Activated naive CD4-positive, alpha-beta T cell treated with anti-CD3 and anti-CD28 coated beads, Interleukin-2, amount 10 ng/mL, durations not matched to agents 7 days and 5 days (primary cell): ENCODE data around the gene PTCD3.

ENCODE experiments used
- CTCF ChIA-PET: fragments of 350-600 bp; sonication (Branson Sonifier 250); formaldehyde crosslinking; loops from one replicate; lab custom pipeline; 2021; ENCODE audit warnings: antibody characterized with exemption; lab: Charles Lee
- DNase-seq: peaks from one replicate; pipeline ENCODE4 v3.0.0-alpha.2; 2020
- H3K27ac Mint-ChIP-seq: one replicate; pipeline ENCODE4 v1.8.0; 2021; ENCODE audit warnings: mild to moderate bottlenecking, moderate library complexity, mixed read lengths
- H3K27me3 Mint-ChIP-seq: one replicate; pipeline ENCODE4 v1.8.0; 2021; ENCODE audit warnings: mild to moderate bottlenecking, mixed read lengths
- H3K36me3 Mint-ChIP-seq: one replicate; pipeline ENCODE4 v1.8.0; 2021; ENCODE audit warnings: mixed read lengths
- H3K4me1 Mint-ChIP-seq: one replicate; pipeline ENCODE4 v1.8.0; 2021; ENCODE audit warnings: mixed read lengths
- H3K4me3 Mint-ChIP-seq: one replicate; pipeline ENCODE4 v1.8.0; 2021; ENCODE audit warnings: mild to moderate bottlenecking, moderate library complexity, mixed read lengths
- H3K9me3 Mint-ChIP-seq: one replicate; pipeline ENCODE4 v1.8.0; 2021; ENCODE audit warnings: mixed read lengths

The PTCD3 gene

GRCh38 chr2:86097913-86098312 is 8.1 kb upstream of the PTCD3 start:
- Mint-ChIP-seq H3K36me3 (peaks cover 53% of the 10 kb centered on the region), H3K4me1 (peaks cover 18% of the 10 kb centered on the region), H3K4me3 (no peak overlapping the region), H3K9me3 (peaks cover 3% of the 10 kb centered on the region), H3K27ac (no peak overlapping the region), H3K27me3 (no peaks in the 10 kb centered on the region)
- DNase-seq = no peak
- CTCF ChIA-PET = interaction anchor here (1.5 kb wide), 2 partner anchors 9 to 270 kb away, joined by 3 to 7 read pairs; no protein-coding TSS in a partner anchor

GRCh38 chr2:86102157-86102556 is 3.9 kb upstream of the PTCD3 start:
- Mint-ChIP-seq H3K9me3 (peaks cover 3% of the 10 kb centered on the region), H3K27me3 (no peaks in the 10 kb centered on the region), H3K4me1 (peaks cover 47% of the 10 kb centered on the region), H3K4me3 (no peak overlapping the region), H3K27ac (no peak overlapping the region), H3K36me3 (peaks cover 43% of the 10 kb centered on the region)
- CTCF ChIA-PET = no interaction called here
- no peak for DNase-seq

GRCh38 chr2:86105252-86105968 is 625 bp upstream of the PTCD3 start, which contains the start of gene POLR1A:
TSS of gene POLR1A (minus strand) at chr2:86105886. CDS start at chr2:86105776, 110 bp downstream.
- DNase-seq = peak; percentile 88
- Mint-ChIP-seq H3K36me3 (peaks cover 46% of the 10 kb centered on the region), H3K27me3 (no peaks in the 10 kb centered on the region), H3K4me1 (peaks cover 60% of the 10 kb centered on the region), H3K4me3 (peak within 1 kb of the TSS; percentile 85), H3K9me3 (peaks cover 3% of the 10 kb centered on the region), H3K27ac (peak within 1 kb of the TSS; percentile 96)
- CTCF ChIA-PET = interaction anchor here (0.8 to 1.6 kb wide), 4 partner anchors 20 to 376 kb away, joined by 3 to 6 read pairs (median 4); no protein-coding TSS in a partner anchor

- CTCF ChIA-PET = interaction anchor here (1.1 to 1.6 kb wide), 2 partner anchors 18 to 279 kb away, joined by 3 to 6 read pairs; no protein-coding TSS in a partner anchor
- no peak for DNase-seq
- Mint-ChIP-seq H3K4me1 (peaks cover 55% of the 10 kb centered on the region), H3K27me3 (no peaks in the 10 kb centered on the region), H3K27ac (peak overlapping the region; percentile 96), H3K9me3 (peaks cover 3% of the 10 kb centered on the region), H3K4me3 (peak overlapping the region; percentile 85), H3K36me3 (peaks cover 51% of the 10 kb centered on the region)
Measured at GRCh38 chr2:86107031-86107430, 996 bp downstream of the PTCD3 start.

- Mint-ChIP-seq H3K9me3 (no peaks in the 10 kb centered on the region), H3K4me1 (no peaks in the 10 kb centered on the region), H3K4me3 (no peak overlapping the region), H3K36me3 (peaks cover 64% of the 10 kb centered on the region), H3K27me3 (no peaks in the 10 kb centered on the region), H3K27ac (no peak overlapping the region)
- DNase-seq = no peak
- CTCF ChIA-PET = interaction anchor here (1.2 kb wide), 1 partner anchor 288 kb away, joined by 3 read pairs; no protein-coding TSS in a partner anchor
Measured at GRCh38 chr2:86118130-86118529, 12.1 kb downstream of the PTCD3 start.

- no peak for DNase-seq
- Mint-ChIP-seq H3K27me3 (no peaks in the 10 kb centered on the region), H3K36me3 (peaks cover 69% of the 10 kb centered on the region), H3K4me1 (no peaks in the 10 kb centered on the region), H3K27ac (no peak overlapping the region), H3K9me3 (no peaks in the 10 kb centered on the region), H3K4me3 (no peak overlapping the region)
- CTCF ChIA-PET = no interaction called here
Measured at GRCh38 chr2:86123328-86123925, 17.4 kb downstream of the PTCD3 start.

- DNase-seq = no peak
- Mint-ChIP-seq H3K36me3 (peaks cover 69% of the 10 kb centered on the region), H3K27me3 (no peaks in the 10 kb centered on the region), H3K4me1 (no peaks in the 10 kb centered on the region), H3K9me3 (no peaks in the 10 kb centered on the region), H3K27ac (no peak overlapping the region), H3K4me3 (no peak overlapping the region)
- CTCF ChIA-PET = no interaction called here
Measured at GRCh38 chr2:86124683-86125082, 18.6 kb downstream of the PTCD3 start.

- peaks cover 78% of the 10 kb centered on the region for H3K36me3 Mint-ChIP-seq
- no peaks in the 10 kb centered on the region for H3K9me3 Mint-ChIP-seq
- CTCF ChIA-PET = interaction anchor here (1.1 kb wide), 1 partner anchor 247 kb away, joined by 4 read pairs; the partner anchor contains the start of gene ST3GAL5
- DNase-seq = no peak
- H3K27me3 Mint-ChIP-seq = no peaks in the 10 kb centered on the region
- no peak overlapping the region for H3K27ac Mint-ChIP-seq
- no peak overlapping the region for H3K4me3 Mint-ChIP-seq
- H3K4me1 Mint-ChIP-seq = no peaks in the 10 kb centered on the region
Measured at GRCh38 chr2:86134709-86135108, 28.7 kb downstream of the PTCD3 start.

- no peaks in the 10 kb centered on the region for H3K27me3 Mint-ChIP-seq
- H3K27ac Mint-ChIP-seq = no peak overlapping the region
- CTCF ChIA-PET = interaction anchor here (1.4 kb wide), 1 partner anchor 308 kb away, joined by 3 read pairs; no protein-coding TSS in a partner anchor
- H3K4me1 Mint-ChIP-seq = no peaks in the 10 kb centered on the region
- no peaks in the 10 kb centered on the region for H3K9me3 Mint-ChIP-seq
- H3K36me3 Mint-ChIP-seq = peaks cover 83% of the 10 kb centered on the region
- no peak overlapping the region for H3K4me3 Mint-ChIP-seq
- no peak for DNase-seq
Measured at GRCh38 chr2:86135653-86136052, 29.6 kb downstream of the PTCD3 start.

- H3K36me3 Mint-ChIP-seq = peaks cover 83% of the 10 kb centered on the region
- no peaks in the 10 kb centered on the region for H3K9me3 Mint-ChIP-seq
- no peaks in the 10 kb centered on the region for H3K27me3 Mint-ChIP-seq
- no peak overlapping the region for H3K4me3 Mint-ChIP-seq
- no peak overlapping the region for H3K27ac Mint-ChIP-seq
- CTCF ChIA-PET = interaction anchor here (1.4 kb wide), 1 partner anchor 309 kb away, joined by 3 read pairs; no protein-coding TSS in a partner anchor
- H3K4me1 Mint-ChIP-seq = no peaks in the 10 kb centered on the region
- no peak for DNase-seq
Measured at GRCh38 chr2:86136141-86136540, 30.1 kb downstream of the PTCD3 start.

- Mint-ChIP-seq H3K27ac (no peak overlapping the region), H3K36me3 (peaks cover 81% of the 10 kb centered on the region), H3K27me3 (no peaks in the 10 kb centered on the region), H3K4me1 (no peaks in the 10 kb centered on the region), H3K4me3 (no peak overlapping the region), H3K9me3 (no peaks in the 10 kb centered on the region)
- no peak for DNase-seq
- CTCF ChIA-PET = no interaction called here
Measured at GRCh38 chr2:86138736-86139625, 32.9 kb downstream of the PTCD3 start.

GRCh38 chr2:86139981-86140380 is 33.9 kb downstream of the PTCD3 start:
- CTCF ChIA-PET = no interaction called here
- H3K4me1 Mint-ChIP-seq = no peaks in the 10 kb centered on the region
- DNase-seq = no peak
- H3K27me3 Mint-ChIP-seq = no peaks in the 10 kb centered on the region
- H3K36me3 Mint-ChIP-seq = peaks cover 86% of the 10 kb centered on the region
- no peaks in the 10 kb centered on the region for H3K9me3 Mint-ChIP-seq
- peak overlapping the region; percentile 53 for H3K27ac Mint-ChIP-seq
- H3K4me3 Mint-ChIP-seq = no peak overlapping the region

GRCh38 chr2:86140969-86141392 is 34.9 kb downstream of the PTCD3 start:
- Mint-ChIP-seq H3K4me3 (no peak overlapping the region), H3K36me3 (peaks cover 82% of the 10 kb centered on the region), H3K27me3 (no peaks in the 10 kb centered on the region), H3K9me3 (no peaks in the 10 kb centered on the region), H3K4me1 (no peaks in the 10 kb centered on the region), H3K27ac (no peak overlapping the region)
- CTCF ChIA-PET = no interaction called here
- no peak for DNase-seq
